ENCODE results near the gene ANKRD66. TPM values are rescaled to one million over a fixed set of nuclear protein-coding genes. Genes with fewer than 3 reads are reported as not detected.

ANKRD66 gene
- total RNA-seq, 4 donors from 2014 or later = not detected

- TF ChIP-seq EP300 (IDR thresholded peaks at IDR 0.05) (no peak), POLR2AphosphoS5 (IDR thresholded peaks at IDR 0.05) (no peak), CTCF (IDR thresholded peaks at IDR 0.05) (no peak), POLR2A (IDR thresholded peaks at IDR 0.05; ENCODE audit: low read depth) (no peak)
- no peaks in the 10 kb centered on the region for H3K36me3 ChIP-seq
- no peaks in the 10 kb centered on the region for H3K27me3 ChIP-seq
- WGBS = 40% methylated on average over 5 of the region's 5 CpGs
- no peak overlapping the region for H3K4me3 ChIP-seq
- intact Hi-C loops (cut with DNase I) = no loop called here
- no peaks in the 10 kb centered on the region for H3K9me3 ChIP-seq
- DNase-seq (ENCODE audit: extremely low spot score) = no peak
- H3K27ac ChIP-seq (replicated peaks in 1 of 4) = no peak overlapping the region
- no peaks in the 10 kb centered on the region for H3K4me1 ChIP-seq
Observed at GRCh38 chr6:46796848-46797580, 50.3 kb downstream of the ANKRD66 start.

- Histone ChIP-seq H3K36me3 (no peaks in the 10 kb centered on the region), H3K27me3 (no peaks in the 10 kb centered on the region), H3K27ac (replicated peaks in 1 of 4) (no peak overlapping the region), H3K4me1 (no peaks in the 10 kb centered on the region), H3K4me3 (no peak overlapping the region), H3K9me3 (no peaks in the 10 kb centered on the region)
- intact Hi-C loops (cut with DNase I) = no loop called here
- no peak for DNase-seq (ENCODE audit: extremely low spot score)
- WGBS = 44% methylated on average over 1 of the region's 1 CpG
- TF ChIP-seq POLR2AphosphoS5 (IDR thresholded peaks at IDR 0.05) (no peak), EP300 (IDR thresholded peaks at IDR 0.05) (no peak), POLR2A (IDR thresholded peaks at IDR 0.05; ENCODE audit: low read depth) (no peak), CTCF (IDR thresholded peaks at IDR 0.05) (no peak)
Observed at GRCh38 chr6:46799657-46800056, 52.9 kb downstream of the ANKRD66 start.

GRCh38 chr6:46808806-46809205 lies 62.1 kb downstream of the ANKRD66 start:
- Histone ChIP-seq H3K27ac (replicated peaks in 1 of 4) (no peak overlapping the region), H3K4me3 (no peak overlapping the region), H3K4me1 (no peaks in the 10 kb centered on the region), H3K36me3 (no peaks in the 10 kb centered on the region), H3K9me3 (no peaks in the 10 kb centered on the region), H3K27me3 (no peaks in the 10 kb centered on the region)
- no peak for TF ChIP-seq POLR2A (IDR thresholded peaks at IDR 0.05; ENCODE audit: low read depth)
- TF ChIP-seq POLR2AphosphoS5 (IDR thresholded peaks at IDR 0.05) = no peak
- TF ChIP-seq CTCF (IDR thresholded peaks at IDR 0.05) = no peak
- TF ChIP-seq EP300 (IDR thresholded peaks at IDR 0.05) = no peak
- intact Hi-C loops (cut with DNase I) = no loop called here
- 64% methylated on average over 1 of the region's 1 CpG for WGBS
- no peak for DNase-seq (ENCODE audit: extremely low spot score)

Other genes with a start within 250 kb of the ANKRD66 start
- gene CYP39A1, start 94.1 kb upstream of the ANKRD66 start, total RNA-seq = 10 to 100 TPM in 1 of 4 donors, 1 to 10 TPM in 3; 7.0 to 10.4 (median 7.8) TPM
- 10 to 100 TPM; 13.3 to 26.2 (median 21.3) TPM for gene SLC25A27, start 94.0 kb upstream of the ANKRD66 start, total RNA-seq
- 1 to 10 TPM in 2 of 4 donors, under 1 TPM in 2; 0.13 to 2.1 (median 0.74) TPM for gene TDRD6, start 59.0 kb upstream of the ANKRD66 start, total RNA-seq
- under 1 TPM in 2 of 4 donors, not detected in 2; 0.26 to 0.29 TPM for gene PLA2G7, start 11.6 kb upstream of the ANKRD66 start, total RNA-seq
- gene MEP1A, start 46.5 kb downstream of the ANKRD66 start, total RNA-seq = under 1 TPM in 1 of 4 donors, not detected in 3; 0.17 TPM
- 10 to 100 TPM; 17.0 to 37.8 (median 29.1) TPM for gene ADGRF5, start 175.0 kb downstream of the ANKRD66 start, total RNA-seq